ENCODE measurements around the gene DUT.

DUT gene

DNA sequence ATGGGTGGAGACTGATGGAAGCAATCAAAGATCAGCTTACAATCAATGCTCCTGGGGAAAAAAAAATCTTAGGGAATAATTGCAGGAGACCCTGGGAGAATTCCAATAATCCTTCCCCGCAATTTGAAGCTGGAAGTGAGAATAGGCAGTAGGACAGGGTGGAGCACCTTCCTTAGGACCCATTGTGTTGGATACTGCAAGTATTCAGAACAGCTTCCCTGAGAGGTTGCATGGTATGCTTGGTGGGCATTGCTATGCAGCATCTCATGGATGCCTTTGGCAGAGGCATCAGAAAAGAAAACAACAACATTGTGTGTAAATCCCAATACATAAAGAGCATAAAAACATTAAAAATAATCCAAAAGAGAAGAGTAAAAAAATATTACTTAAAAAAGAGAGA is 24.6 kb upstream of the DUT start:
- H3K27ac ChIP-seq (replicated peaks): no peak overlapping the region
- TF ChIP-seq POLR2AphosphoS5 (IDR thresholded peaks at IDR 0.05; ENCODE audit: low read depth): no peak
- TF ChIP-seq, protein P1, sequence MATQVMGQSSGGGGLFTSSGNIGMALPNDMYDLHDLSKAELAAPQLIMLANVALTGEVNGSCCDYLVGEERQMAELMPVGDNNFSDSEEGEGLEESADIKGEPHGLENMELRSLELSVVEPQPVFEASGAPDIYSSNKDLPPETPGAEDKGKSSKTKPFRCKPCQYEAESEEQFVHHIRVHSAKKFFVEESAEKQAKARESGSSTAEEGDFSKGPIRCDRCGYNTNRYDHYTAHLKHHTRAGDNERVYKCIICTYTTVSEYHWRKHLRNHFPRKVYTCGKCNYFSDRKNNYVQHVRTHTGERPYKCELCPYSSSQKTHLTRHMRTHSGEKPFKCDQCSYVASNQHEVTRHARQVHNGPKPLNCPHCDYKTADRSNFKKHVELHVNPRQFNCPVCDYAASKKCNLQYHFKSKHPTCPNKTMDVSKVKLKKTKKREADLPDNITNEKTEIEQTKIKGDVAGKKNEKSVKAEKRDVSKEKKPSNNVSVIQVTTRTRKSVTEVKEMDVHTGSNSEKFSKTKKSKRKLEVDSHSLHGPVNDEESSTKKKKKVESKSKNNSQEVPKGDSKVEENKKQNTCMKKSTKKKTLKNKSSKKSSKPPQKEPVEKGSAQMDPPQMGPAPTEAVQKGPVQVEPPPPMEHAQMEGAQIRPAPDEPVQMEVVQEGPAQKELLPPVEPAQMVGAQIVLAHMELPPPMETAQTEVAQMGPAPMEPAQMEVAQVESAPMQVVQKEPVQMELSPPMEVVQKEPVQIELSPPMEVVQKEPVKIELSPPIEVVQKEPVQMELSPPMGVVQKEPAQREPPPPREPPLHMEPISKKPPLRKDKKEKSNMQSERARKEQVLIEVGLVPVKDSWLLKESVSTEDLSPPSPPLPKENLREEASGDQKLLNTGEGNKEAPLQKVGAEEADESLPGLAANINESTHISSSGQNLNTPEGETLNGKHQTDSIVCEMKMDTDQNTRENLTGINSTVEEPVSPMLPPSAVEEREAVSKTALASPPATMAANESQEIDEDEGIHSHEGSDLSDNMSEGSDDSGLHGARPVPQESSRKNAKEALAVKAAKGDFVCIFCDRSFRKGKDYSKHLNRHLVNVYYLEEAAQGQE (IDR thresholded peaks at IDR 0.05; ENCODE audit: insufficient replicate concordance, low read depth): no peak
- no peak for TF ChIP-seq GABPA (IDR thresholded peaks at IDR 0.05; ENCODE audit: low read depth)
- TF ChIP-seq, protein P2, sequence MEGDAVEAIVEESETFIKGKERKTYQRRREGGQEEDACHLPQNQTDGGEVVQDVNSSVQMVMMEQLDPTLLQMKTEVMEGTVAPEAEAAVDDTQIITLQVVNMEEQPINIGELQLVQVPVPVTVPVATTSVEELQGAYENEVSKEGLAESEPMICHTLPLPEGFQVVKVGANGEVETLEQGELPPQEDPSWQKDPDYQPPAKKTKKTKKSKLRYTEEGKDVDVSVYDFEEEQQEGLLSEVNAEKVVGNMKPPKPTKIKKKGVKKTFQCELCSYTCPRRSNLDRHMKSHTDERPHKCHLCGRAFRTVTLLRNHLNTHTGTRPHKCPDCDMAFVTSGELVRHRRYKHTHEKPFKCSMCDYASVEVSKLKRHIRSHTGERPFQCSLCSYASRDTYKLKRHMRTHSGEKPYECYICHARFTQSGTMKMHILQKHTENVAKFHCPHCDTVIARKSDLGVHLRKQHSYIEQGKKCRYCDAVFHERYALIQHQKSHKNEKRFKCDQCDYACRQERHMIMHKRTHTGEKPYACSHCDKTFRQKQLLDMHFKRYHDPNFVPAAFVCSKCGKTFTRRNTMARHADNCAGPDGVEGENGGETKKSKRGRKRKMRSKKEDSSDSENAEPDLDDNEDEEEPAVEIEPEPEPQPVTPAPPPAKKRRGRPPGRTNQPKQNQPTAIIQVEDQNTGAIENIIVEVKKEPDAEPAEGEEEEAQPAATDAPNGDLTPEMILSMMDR (IDR thresholded peaks at IDR 0.05; ENCODE audit: insufficient read depth, low read length): no peak
- no peak for TF ChIP-seq SPI1 (IDR thresholded peaks at IDR 0.05; ENCODE audit: borderline replicate concordance, low read depth)
- DNase-seq (ENCODE audit: low read depth in 1 of 2, low spot score in 1 of 2): no peak
- no peak overlapping the region for H3K4me3 ChIP-seq (replicated peaks; ENCODE audit: insufficient read depth, low read length)
- H3K27me3 ChIP-seq (ENCODE audit: insufficient read depth, poor library complexity, severe bottlenecking): no peaks in the 10 kb centered on the region

DNA sequence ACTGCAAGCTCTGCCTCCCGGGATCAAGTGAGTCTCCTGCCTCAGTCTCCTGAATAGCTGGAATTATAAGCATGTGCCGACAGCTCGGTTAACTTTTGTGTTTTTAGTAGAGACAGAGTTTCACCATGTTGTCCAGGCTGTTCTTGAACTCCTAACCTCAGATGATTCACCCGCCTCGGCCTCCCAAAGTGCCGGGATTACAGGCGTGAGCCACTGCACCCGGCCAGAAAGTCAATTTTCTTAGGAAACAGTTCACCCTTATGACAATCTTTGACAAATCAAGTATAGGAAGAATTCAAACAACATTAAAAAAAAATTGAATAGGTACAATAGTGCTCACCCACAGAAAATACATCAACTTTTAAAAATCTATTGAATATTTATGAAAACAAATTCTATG is 23.6 kb upstream of the DUT start:
- DNase-seq (ENCODE audit: low read depth in 1 of 2, low spot score in 1 of 2): no peak
- no peak overlapping the region for H3K4me3 ChIP-seq (replicated peaks; ENCODE audit: insufficient read depth, low read length)
- no peaks in the 10 kb centered on the region for H3K27me3 ChIP-seq (ENCODE audit: insufficient read depth, poor library complexity, severe bottlenecking)
- H3K27ac ChIP-seq (replicated peaks): no peak overlapping the region
- no peak for TF ChIP-seq POLR2AphosphoS5 (IDR thresholded peaks at IDR 0.05; ENCODE audit: low read depth)
- TF ChIP-seq, protein P1 (IDR thresholded peaks at IDR 0.05; ENCODE audit: insufficient replicate concordance, low read depth): no peak
- no peak for TF ChIP-seq SPI1 (IDR thresholded peaks at IDR 0.05; ENCODE audit: borderline replicate concordance, low read depth)
- TF ChIP-seq, protein P2 (IDR thresholded peaks at IDR 0.05; ENCODE audit: insufficient read depth, low read length): no peak

DNA sequence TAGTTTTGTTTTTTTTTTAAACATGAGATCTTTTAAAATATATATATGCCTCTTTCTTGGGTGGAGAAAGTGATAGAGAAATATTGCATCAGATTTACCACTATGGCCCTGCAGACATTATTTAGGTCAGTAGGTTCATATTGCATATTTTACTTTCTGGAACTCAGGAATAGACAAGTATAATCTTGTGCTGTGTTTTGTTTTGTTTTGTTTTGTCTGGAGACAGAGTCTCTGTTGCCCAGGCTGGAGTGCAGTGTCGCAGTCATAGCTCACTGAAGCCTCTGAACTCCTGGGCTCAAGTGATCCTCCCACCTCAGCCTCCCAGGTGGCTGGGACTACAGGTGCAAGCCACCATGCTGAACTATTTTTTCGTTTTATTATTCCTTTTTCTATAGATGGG is 21.5 kb upstream of the DUT start:
- no peaks in the 10 kb centered on the region for H3K27me3 ChIP-seq (ENCODE audit: insufficient read depth, poor library complexity, severe bottlenecking)
- no peak overlapping the region for H3K4me3 ChIP-seq (replicated peaks; ENCODE audit: insufficient read depth, low read length)
- no peak overlapping the region for H3K27ac ChIP-seq (replicated peaks)
- no peak for DNase-seq (ENCODE audit: low read depth in 1 of 2, low spot score in 1 of 2)
- no peak for TF ChIP-seq SPI1 (IDR thresholded peaks at IDR 0.05; ENCODE audit: borderline replicate concordance, low read depth)
- TF ChIP-seq, protein P1 (IDR thresholded peaks at IDR 0.05; ENCODE audit: insufficient replicate concordance, low read depth): no peak
- no peak for TF ChIP-seq POLR2AphosphoS5 (IDR thresholded peaks at IDR 0.05; ENCODE audit: low read depth)
- TF ChIP-seq GABPA (IDR thresholded peaks at IDR 0.05; ENCODE audit: low read depth): no peak
- TF ChIP-seq, protein P2 (IDR thresholded peaks at IDR 0.05; ENCODE audit: insufficient read depth, low read length): no peak
